OCI-LY1 (cell line): ENCODE results near the gene SPRED3.

Experiments used
- H2AFZ ChIP-seq: fragments of 200-600 bp; sonication (generic), shearing (Covaris generic); 2 replicates; pipeline ENCODE4 v1.6.0; 2014; ENCODE audit warnings: antibody characterized with exemption, mild to moderate bottlenecking, low read length
- H3F3A ChIP-seq: fragments of 200-600 bp; sonication (generic), shearing (Covaris generic); 2 replicates; pipeline ENCODE4 v1.6.0; 2014; ENCODE audit warnings: mild to moderate bottlenecking, antibody characterized with exemption, low read length, moderate library complexity; ENCODE audit not compliant: insufficient read depth
- H3K27ac ChIP-seq: fragments of 200-600 bp; sonication (generic); 2 replicates; pipeline ENCODE4 v1.5.1; 2014; ENCODE audit warnings: low read length, mixed run types, mild to moderate bottlenecking, low read depth; ENCODE audit not compliant: poor library complexity, severe bottlenecking
- H3K27me3 ChIP-seq: fragments of 200-600 bp; sonication (generic); 2 replicates; pipeline ENCODE4 v1.6.0; 2014; ENCODE audit warnings: antibody characterized with exemption, mild to moderate bottlenecking, low read length, moderate library complexity; ENCODE audit not compliant: insufficient read depth
- H3K36me3 ChIP-seq: fragments of 200-600 bp; sonication (generic); 2 replicates; pipeline ENCODE4 v1.6.1; 2014; ENCODE audit warnings: mild to moderate bottlenecking, antibody characterized with exemption, low read length, moderate library complexity, mixed read lengths; ENCODE audit not compliant: insufficient read depth
- H3K4me1 ChIP-seq: fragments of 200-600 bp; sonication (generic); 2 replicates; pipeline ENCODE4 v1.5.1; 2014; ENCODE audit warnings: mild to moderate bottlenecking, low read length, moderate library complexity; ENCODE audit not compliant: insufficient read depth, severe bottlenecking
- H3K4me2 ChIP-seq: fragments of 200-600 bp; sonication (generic), shearing (Covaris generic); 2 replicates; pipeline ENCODE4 v1.6.1; 2014; ENCODE audit warnings: low read length
- H3K4me3 ChIP-seq: fragments of 200-600 bp; sonication (generic); 2 replicates; pipeline ENCODE4 v1.5.1; 2014; ENCODE audit warnings: low read length, low read depth, mild to moderate bottlenecking, mixed read lengths; ENCODE audit not compliant: poor library complexity, severe bottlenecking
- H3K79me2 ChIP-seq: fragments of 200-600 bp; shearing (Covaris generic); 2 replicates; pipeline ENCODE4 v1.6.1; 2016; ENCODE audit warnings: mixed run types, low read length, mixed read lengths; ENCODE audit not compliant: insufficient read depth
- H3K9ac ChIP-seq: fragments of 200-600 bp; sonication (generic), shearing (Covaris generic); 2 replicates; pipeline ENCODE4 v1.6.1; 2014; ENCODE audit warnings: mild to moderate bottlenecking, low read length, mixed read lengths
- H3K9me2 ChIP-seq: fragments of 200-600 bp; sonication (generic), shearing (Covaris generic); 2 replicates; pipeline ENCODE4 v1.6.1; 2014; ENCODE audit warnings: low read depth, mild to moderate bottlenecking, low read length, mixed read lengths
- H3K9me3 ChIP-seq: fragments of 200-600 bp; shearing (Covaris generic); 2 replicates; pipeline ENCODE4 v1.6.1; 2014; ENCODE audit warnings: low read length, mixed read lengths
- H4K20me1 ChIP-seq: fragments of 200-600 bp; sonication (generic), shearing (Covaris generic); 2 replicates; pipeline ENCODE4 v1.6.0; 2016; ENCODE audit warnings: mild to moderate bottlenecking, low read length; ENCODE audit not compliant: insufficient read depth
- CTCF ChIP-seq: fragments of 200-600 bp; sonication (generic), shearing (Covaris generic); IDR thresholded peaks from 2 replicates; pipeline ENCODE4 v1.5.1; 2017; ENCODE audit warnings: mild to moderate bottlenecking, antibody characterized with exemption, low read length, moderate library complexity, mixed read lengths
- EZH2 ChIP-seq: fragments of 200-600 bp; sonication (generic), shearing (Covaris generic); IDR thresholded peaks from 2 replicates; pipeline ENCODE4 v1.8.0; 2017; ENCODE audit warnings: borderline replicate concordance, mixed run types, mild to moderate bottlenecking, antibody characterized with exemption, low read length, moderate library complexity, mixed read lengths

Gene SPRED3

GRCh38 chr19:38448225-38448624 lies 59.7 kb downstream of the SPRED3 start:
- H3K36me3 ChIP-seq = no peaks in the 10 kb centered on the region
- TF ChIP-seq CTCF (no peak), EZH2 (no peak)
- H2AFZ ChIP-seq = no peak overlapping the region
- H3F3A ChIP-seq = no peaks in the 10 kb centered on the region
- H3K79me2 ChIP-seq = no peaks in the 10 kb centered on the region
- no peaks in the 10 kb centered on the region for H4K20me1 ChIP-seq
- H3K4me1 ChIP-seq = no peaks in the 10 kb centered on the region
- no peak overlapping the region for H3K4me3 ChIP-seq
- H3K27me3 ChIP-seq = no peaks in the 10 kb centered on the region
- no peak overlapping the region for H3K27ac ChIP-seq
- H3K4me2 ChIP-seq = no peak overlapping the region
- no peaks in the 10 kb centered on the region for H3K9me3 ChIP-seq
- H3K9ac ChIP-seq = no peak overlapping the region
- H3K9me2 ChIP-seq = no peaks in the 10 kb centered on the region
